ENCODE results near the gene COMMD4.
"Not testable (repeated sequence)": the region's sequence is repeated elsewhere in the genome, so short reads cannot be mapped to it uniquely, and the experiment has no call there.

COMMD4 gene

DNA sequence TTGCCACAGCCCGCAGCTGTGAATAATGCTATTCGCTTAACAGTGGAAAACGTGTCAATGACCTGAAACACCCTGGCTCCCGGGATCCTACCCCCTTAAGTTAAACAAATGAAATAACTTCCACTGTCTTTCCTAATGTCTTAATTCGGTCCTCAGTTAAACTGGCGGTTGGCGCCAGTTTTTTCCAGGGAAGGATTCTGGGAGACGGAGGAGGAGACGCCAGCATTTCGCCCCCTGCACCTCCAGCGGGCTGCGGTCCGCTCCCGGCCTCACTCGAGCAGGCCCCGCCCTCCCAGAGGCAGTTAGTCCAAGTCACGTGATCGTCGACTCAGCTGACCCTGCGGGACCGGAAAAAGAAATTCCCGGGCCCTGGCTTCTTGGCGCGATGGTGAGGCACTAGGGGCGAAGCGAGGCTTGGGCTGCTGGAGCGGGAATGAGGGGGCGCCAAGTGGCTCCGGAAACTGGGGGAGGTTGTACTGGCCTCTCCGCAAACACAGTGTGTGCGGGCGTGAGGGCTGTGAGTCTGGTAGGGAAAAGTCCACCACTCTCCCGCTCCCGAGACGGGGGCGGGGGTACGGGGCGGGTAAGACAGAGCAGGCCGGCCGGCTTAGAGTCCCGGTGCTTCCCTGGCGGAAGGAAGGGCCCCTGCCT is at the start of gene COMMD4:
COMMD4 (plus strand) TSS at position 359 of the 651 bp plus-strand sequence; CDS start at position 386, 27 bp downstream.
- peak; percentile 90 to 94 for DNase-seq (ENCODE audit: low read depth in 2 of 2)

DNA sequence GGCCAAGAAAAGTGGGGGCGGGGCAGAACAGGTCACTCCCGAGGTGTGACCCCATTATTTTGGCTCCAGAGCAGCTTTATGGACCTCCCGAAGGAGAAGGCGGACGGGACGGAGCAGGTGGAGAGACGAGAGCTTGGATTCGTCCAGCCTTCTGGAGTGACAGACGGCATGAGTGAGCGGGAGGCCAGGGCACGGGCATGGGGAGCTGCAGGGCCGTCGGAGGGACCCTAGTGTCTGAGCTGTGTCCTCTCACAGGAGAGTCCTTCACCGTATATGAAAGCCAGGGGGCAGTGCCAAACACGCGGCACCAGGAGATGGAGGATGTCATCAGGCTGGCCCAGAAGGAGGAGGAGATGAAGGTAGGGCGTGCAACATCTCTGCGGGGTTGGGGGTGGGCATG is 42.2 kb upstream of the COMMD4 start:
- not testable (repeated sequence) for DNase-seq (ENCODE audit: low read depth in 2 of 2)

DNA sequence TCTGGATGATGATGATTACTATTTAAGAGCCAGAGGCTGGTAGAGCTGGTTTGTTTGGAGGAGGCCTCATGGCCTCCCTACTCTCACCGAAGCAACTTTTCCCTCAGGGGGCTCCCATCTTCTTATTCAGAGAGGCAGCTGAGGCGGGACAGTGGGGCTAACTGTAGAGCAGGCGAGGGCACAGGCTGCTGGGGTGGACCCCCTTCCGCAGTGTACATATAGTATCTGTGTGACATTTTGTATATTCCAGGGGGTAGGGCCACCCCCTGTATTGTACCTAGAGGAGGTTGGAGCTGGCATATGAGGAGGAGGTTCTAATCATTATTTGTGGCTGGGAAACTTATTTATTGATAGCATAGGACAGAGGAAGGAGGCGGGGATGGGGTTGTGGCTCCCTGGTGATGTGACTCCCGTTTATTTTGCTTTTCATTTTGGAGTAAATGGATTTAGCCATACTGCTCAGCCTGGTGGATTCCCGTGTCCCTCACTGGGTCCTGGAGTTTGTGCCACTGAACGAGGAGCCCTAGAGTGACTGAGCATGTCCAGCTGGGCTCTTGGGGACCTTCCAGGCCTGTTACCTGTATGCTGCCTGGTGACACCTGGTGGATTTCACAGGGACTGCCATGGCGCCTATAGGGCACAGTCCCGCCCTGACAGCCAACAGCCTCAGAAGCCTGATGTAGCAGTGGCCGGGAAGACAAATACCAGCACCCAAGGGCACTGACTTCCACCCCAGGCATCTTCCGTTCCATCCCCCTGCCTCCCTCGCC is 37.1 kb upstream of the COMMD4 start:
- not testable (repeated sequence) for DNase-seq (ENCODE audit: low read depth in 2 of 2)

GRCh38 chr15:75299311-75299688 is 36.6 kb upstream of the COMMD4 start:
- not testable (repeated sequence) for DNase-seq (ENCODE audit: low read depth in 2 of 2)

DNA sequence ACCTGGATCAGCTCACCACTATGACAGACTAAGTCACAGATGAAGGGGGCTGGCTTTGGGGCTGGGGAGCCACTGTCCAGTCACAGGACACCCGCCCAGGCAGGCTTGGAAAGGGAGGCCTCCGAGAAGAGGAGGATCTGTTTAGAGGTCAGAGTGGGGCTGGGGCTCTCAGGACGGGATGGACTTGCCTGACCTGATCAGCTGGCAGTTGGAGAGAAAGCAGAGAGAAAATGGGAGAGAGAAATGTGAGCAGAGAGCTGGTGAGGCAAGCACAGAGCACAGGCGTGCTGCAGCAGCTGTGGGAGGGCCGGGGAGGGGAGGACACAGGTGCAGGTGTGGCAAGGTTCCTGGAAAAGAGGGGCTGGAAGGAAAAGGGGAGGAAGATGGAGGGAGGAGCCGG is 35.8 kb upstream of the COMMD4 start:
- DNase-seq (ENCODE audit: low read depth in 2 of 2): not testable (repeated sequence)

DNA sequence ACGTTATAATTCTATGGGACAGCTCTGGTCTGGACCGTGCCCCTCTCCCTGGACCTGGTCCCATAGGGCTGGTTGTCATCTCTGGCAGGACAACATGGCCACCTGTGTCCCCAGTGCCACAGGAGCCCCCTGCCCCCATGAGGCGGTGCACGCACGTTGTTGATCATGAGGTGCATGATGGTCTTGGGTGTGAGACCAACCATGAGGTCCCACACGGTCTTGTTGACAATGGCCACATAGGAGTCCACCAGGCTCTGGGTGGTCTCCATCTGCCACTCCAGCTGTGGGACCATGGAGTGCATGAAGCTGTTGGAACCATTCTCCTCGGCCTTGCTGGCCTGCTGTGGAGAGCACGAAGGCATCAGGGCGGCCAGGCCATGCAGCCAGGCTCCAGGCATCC is 33.5 kb upstream of the COMMD4 start:
- no peak for DNase-seq (ENCODE audit: low read depth in 2 of 2)

DNA sequence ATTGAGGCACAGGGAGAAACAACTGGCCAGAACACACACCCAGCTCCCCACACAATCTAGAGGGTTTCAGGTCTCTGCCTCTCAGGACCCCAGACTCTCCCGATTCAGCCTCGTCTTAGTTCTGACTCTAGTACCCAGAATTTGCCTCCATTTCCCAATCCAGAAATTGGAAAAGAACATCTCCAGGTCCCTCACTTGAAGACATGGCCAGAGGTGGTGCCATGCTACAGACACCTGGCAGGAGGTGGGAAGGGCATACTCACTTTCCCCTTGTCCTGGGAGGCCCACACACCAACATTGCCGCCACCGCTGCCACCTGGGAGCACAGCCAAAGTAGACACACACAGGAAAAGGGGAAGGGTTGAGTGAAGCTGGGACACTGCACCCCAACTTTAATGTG is 33.1 kb upstream of the COMMD4 start:
- not testable (repeated sequence) for DNase-seq (ENCODE audit: low read depth in 2 of 2)

DNA sequence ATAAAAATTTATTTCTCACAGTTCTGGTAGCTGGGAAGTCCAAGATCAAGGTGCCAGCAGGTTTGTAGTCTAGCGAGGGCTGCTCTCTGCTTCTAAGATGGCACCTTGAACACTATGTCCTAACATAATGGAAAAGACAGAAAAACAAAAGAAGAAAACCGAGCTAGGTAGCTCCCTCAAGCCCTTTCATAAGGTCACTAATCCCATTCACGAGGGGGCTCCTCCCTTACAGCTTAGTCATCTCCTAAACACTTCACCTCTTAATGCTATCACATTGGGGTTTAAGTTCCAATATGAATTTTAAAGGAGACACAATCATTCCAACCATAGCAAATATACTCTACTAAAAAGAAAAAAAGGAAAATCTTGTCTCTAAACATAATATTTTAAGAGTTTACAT is 29.7 kb upstream of the COMMD4 start:
- DNase-seq (ENCODE audit: low read depth in 2 of 2): no peak

DNA sequence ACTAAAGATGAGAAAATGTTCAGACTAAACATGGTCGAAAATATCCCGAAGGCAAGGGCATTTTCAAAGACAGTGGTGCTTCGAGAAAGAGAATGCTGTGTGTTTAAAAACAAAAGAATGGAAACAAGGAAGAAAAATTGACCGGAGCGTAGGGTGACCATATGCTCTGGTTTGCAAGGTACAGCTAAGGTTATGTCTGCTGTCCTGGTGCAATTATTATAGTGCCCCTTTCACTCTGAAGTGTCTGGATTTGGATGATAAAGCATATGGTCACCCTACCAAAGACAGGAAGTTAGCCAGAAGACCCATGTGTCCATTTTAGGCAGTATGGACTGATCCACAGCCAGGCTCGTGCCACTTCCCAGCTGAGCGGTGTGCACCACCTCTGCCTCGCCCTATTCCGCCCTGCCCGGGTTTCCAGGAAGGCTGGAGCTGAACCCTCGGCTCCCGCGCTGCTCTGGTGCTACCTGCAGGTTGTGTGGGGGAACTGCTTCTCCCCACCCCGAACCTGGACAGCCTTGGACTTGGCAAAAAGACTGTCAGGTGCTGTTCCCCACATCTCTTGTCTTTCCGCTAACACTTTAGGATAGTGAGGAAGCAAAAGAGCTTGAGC is 28.0 kb upstream of the COMMD4 start:
- no peak for DNase-seq (ENCODE audit: low read depth in 2 of 2)

GRCh38 chr15:75309711-75310110 is 26.2 kb upstream of the COMMD4 start:
- no peak for DNase-seq (ENCODE audit: low read depth in 2 of 2)

- DNase-seq (ENCODE audit: low read depth in 2 of 2): not testable (repeated sequence)
Measured at GRCh38 chr15:75312548-75312947, 23.3 kb upstream of the COMMD4 start.

DNA sequence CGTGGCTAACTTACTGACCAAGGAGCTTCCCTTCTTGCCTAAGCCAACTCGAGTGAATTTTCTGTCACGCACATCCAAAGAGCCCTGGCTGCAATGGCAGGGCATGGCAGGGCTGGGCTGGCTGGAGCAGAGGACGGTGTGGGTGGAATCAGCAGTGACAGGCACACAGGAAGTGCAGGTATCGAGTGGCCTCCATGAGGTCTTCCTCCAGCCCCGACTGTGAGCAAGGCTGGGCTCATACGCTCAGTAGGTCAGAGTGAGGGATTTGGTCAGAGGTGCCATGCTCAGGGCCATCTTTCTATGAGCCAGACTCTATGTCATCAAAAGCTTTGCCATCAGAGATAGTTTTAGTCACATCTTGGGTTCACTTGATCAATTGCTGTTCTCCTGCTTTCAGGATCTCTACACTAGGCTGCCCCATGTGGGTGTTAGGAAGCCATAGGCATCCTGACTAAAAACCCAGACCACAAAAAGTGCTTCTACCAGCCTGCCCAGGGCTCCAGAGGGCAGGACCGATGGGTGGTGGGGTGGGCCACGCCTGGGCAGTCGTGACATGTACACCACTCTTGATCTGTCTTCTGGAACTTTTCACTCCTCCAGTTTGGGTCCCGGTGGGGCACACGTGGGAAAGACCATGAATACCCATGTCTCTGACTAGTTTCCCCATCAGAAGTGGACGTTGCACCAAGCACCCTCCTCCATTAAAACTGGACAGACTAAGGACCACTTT is 22.6 kb upstream of the COMMD4 start:
- DNase-seq (ENCODE audit: low read depth in 2 of 2): no peak

- DNase-seq (ENCODE audit: low read depth in 2 of 2): no peak
Measured at GRCh38 chr15:75314552-75315290, 21.1 kb upstream of the COMMD4 start.

DNA sequence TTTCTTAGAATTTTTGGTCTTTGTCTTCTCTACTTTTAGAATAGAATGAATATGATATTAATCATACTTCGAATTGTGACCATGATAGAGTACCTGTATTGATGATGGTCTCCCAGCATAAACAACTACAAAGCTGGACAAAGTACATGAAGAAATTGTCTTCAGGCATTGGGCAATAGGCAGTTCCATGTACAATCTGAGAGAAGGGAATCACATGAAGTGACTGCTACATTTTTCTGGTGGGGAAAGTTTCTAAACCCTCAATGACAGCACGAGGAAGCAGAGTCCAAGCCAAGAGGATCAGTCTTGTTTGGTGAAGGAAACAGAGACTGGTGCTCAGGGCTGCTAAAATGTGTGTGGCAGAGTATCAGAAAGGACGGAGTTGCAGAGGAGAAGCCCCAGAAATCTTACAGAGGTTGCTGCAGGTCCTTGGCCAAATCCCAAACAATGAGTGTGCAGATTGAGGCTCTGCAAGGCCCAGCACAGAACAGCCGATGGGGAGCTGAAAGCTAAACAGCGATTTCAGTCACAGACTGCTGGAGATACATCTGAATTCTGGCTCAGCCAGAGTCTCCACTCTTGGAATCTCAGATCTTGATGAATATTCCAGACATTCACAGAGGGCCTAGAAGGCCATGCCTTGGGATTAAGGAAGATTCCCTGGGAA is 16.5 kb upstream of the COMMD4 start:
- not testable (repeated sequence) for DNase-seq (ENCODE audit: low read depth in 2 of 2)

GRCh38 chr15:75321711-75322110 is 14.2 kb upstream of the COMMD4 start:
- DNase-seq (ENCODE audit: low read depth in 2 of 2): no peak

DNA sequence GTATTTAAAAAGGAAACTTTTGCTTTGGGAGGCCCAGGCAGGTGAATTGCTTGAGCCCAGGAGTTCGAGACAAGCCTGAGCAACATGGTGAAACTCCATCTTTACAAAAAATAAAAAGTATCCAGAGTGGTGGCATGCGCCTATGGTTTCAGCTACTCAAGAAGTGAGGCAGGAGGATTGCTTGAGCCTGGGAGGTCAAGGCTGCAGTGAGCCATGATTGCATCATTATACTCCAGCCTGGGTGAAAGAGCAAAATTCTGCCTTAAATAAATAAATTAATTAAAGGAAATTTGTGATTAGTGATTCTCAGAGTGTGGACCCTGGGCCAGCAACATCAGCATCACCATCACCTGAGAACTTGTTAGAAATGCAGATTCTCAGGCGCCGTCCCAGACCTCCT is 9.9 kb upstream of the COMMD4 start:
- DNase-seq (ENCODE audit: low read depth in 2 of 2): no peak

- no peak for DNase-seq (ENCODE audit: low read depth in 2 of 2)
Measured at GRCh38 chr15:75327005-75327404, 8.9 kb upstream of the COMMD4 start.

- DNase-seq (ENCODE audit: low read depth in 2 of 2): no peak
Measured at GRCh38 chr15:75327491-75327890, 8.4 kb upstream of the COMMD4 start.

DNA sequence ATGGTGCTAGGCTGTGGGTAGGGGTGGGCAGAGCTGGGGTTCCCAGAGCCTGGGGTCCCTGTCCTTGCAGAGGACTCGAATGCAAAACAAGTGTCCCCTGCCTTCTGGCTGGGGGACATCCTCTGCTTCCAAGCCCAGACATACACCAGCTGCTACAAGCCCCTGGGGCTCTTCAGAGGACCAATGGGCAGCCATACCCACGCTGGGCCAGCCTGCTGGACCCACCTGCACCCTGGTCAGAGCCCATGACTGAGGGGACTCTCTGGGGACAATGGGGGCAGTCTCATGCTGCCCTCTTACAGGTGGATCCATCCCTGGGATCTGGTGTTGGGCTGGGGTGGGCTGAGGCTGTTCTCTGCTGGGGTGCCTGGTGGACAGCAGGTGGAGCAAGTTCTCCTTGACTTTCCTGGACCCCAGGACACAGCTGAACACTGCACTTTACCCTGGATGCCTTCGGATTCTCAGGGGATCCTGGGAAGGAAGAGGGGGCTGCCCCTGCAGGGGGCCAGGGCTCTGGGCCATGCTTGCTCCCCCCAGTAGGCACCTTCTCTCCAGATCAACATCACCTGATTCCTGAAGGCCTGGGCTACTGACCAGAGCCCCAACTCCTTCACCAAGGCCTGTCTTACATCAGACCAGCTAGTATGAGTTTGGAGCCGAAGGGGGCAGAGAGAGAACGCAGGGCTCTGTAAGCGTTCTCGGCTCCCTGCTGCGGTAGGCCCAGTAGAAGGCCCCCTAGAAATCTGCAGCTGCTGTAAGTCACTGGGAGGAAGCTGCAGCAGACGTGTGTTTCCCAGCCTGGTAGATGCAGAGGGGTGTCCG is 7.2 kb upstream of the COMMD4 start:
- no peak for DNase-seq (ENCODE audit: low read depth in 2 of 2)

- DNase-seq (ENCODE audit: low read depth in 2 of 2): no peak
Measured at GRCh38 chr15:75329571-75329970, 6.3 kb upstream of the COMMD4 start.

All from fibroblast of skin of left quadriceps (primary cell).